Left hindlimb (tissue), 1 donor: ENCODE measurements around the gene PIK3C2G.
"Not testable (repeated sequence)": the region's sequence is repeated elsewhere in the genome, so short reads cannot be mapped to it uniquely, and the experiment has no call there.

Source experiments
- DNase-seq: peaks from one replicate; pipeline ENCODE4 v3.0.0-alpha.2; 2018

The PIK3C2G gene

GRCh38 chr12:18651525-18651924 is 390.2 kb downstream of the PIK3C2G start:
- DNase-seq = no peak

GRCh38 chr12:18652596-18652995 is 391.3 kb downstream of the PIK3C2G start:
- DNase-seq = no peak

GRCh38 chr12:18653465-18653864 is 392.1 kb downstream of the PIK3C2G start:
- DNase-seq = no peak

- DNase-seq = no peak
Measured at GRCh38 chr12:18655351-18655750, 394.0 kb downstream of the PIK3C2G start.

GRCh38 chr12:18658179-18658578 is 396.9 kb downstream of the PIK3C2G start:
- DNase-seq = no peak

- DNase-seq = no peak
Measured at GRCh38 chr12:18658829-18659228, 397.5 kb downstream of the PIK3C2G start.

- DNase-seq = no peak
Measured at GRCh38 chr12:18676141-18676540, 414.8 kb downstream of the PIK3C2G start.

GRCh38 chr12:18676996-18677588 is 415.8 kb downstream of the PIK3C2G start:
- peak; percentile 29 for DNase-seq

GRCh38 chr12:18681818-18682217 is 420.5 kb downstream of the PIK3C2G start:
- DNase-seq = no peak

- DNase-seq = no peak
Measured at GRCh38 chr12:18683327-18684013, 422.2 kb downstream of the PIK3C2G start.

- DNase-seq = no peak
Measured at GRCh38 chr12:18684430-18684829, 423.1 kb downstream of the PIK3C2G start.

GRCh38 chr12:18689771-18690170 is 428.5 kb downstream of the PIK3C2G start:
- DNase-seq = no peak

- DNase-seq = no peak
Measured at GRCh38 chr12:18690653-18691052, 429.3 kb downstream of the PIK3C2G start.

- not testable (repeated sequence) for DNase-seq
Measured at GRCh38 chr12:18693986-18694385, 432.7 kb downstream of the PIK3C2G start.

GRCh38 chr12:18696971-18697602 is 435.8 kb downstream of the PIK3C2G start:
- no peak for DNase-seq
